GM19438 (cell line): ENCODE results near the gene RFC5.
"Not testable (repeated sequence)": the region's sequence is repeated elsewhere in the genome, so short reads cannot be mapped to it uniquely, and the experiment has no call there.

Source experiments
- ATAC-seq: cut with Tn5 transposase; IDR thresholded peaks from one replicate; pipeline ENCODE4 v1.9.1; 2021; ENCODE audit warnings: low read depth; ENCODE audit not compliant: unreplicated experiment

Gene RFC5, protein sequence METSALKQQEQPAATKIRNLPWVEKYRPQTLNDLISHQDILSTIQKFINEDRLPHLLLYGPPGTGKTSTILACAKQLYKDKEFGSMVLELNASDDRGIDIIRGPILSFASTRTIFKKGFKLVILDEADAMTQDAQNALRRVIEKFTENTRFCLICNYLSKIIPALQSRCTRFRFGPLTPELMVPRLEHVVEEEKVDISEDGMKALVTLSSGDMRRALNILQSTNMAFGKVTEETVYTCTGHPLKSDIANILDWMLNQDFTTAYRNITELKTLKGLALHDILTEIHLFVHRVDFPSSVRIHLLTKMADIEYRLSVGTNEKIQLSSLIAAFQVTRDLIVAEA

DNA sequence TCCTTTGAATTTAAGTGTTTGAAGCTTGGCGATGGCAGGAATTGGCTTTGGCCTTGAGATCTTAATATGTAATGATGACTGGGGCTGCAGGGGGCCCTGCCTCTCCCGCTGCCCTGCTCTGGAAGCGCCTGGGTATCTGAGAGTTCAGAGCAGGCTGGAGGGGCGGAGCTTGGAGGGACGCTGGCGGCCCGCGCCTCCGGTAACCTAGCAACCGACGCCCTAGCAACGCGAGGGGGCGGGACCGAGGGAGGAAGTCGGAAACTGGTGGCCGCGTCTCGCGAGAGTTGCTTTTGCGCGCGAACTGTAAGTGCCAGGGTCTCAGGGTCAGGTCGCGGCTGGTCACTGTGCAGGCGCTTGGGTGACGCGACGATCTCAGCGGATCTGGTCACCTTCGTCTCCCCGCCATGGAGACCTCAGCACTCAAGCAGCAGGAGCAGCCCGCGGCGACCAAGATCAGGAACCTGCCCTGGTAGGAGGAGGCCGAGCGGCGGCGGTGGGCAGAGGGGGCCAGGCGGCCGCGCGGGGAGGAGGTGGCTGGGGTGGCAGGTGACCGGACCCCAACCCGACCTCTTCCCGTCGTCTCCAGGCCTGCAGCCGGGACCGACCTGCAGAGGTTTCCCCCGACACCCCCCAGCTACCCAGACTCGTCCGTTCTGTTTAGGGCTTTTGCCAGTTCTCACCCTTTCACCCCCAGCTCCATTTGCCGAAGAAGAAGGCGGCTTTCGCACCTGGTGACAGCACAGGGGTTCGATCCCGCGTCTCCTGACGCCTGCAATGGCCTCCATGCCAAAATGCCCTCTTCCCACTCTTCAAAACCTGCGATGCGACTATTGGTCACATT lies at the start of gene RFC5:
RFC5 (plus strand) TSS at position 280 of the 841 bp plus-strand sequence; CDS start at position 405, 125 bp downstream.
- peak; percentile 98 for ATAC-seq

DNA sequence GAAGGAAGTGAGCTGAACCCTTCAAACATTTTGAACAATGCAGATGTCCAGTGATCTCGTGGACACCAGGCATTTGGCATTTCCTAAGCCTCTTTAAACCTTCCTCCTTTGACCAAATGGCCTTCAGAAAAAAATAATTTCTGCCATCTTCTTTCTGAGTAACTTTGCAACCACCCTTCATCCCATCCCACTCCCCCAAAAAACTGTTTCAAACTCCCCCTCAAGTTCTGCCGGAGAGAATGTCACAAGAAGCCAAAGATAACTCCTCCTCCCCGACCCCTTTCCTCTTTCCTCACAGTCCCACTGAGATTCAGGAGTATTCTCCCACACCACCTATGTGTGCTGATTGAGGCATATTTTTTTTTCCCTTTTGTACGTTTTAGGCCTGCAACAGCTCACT lies 49.5 kb upstream of the RFC5 start:
- ATAC-seq = no peak

DNA sequence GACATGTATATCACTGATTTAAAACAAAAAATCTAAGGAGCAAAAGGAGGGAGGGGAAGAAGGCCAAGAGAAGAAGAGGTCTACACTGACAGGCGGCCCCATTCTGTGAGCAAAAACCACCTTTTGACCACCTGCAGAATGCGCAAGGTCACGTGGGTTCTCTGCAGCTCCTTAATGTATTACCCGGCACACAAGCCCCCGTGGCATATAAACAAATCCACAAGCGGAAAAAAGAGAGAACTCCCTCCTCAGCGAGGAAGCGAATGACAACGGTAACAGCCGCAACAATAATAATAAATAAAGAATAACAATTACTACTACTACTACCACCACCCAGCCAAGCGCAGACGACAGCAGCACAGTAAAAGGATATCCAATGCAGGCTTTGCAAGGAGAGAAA lies 49.0 kb upstream of the RFC5 start:
- ATAC-seq = no peak

DNA sequence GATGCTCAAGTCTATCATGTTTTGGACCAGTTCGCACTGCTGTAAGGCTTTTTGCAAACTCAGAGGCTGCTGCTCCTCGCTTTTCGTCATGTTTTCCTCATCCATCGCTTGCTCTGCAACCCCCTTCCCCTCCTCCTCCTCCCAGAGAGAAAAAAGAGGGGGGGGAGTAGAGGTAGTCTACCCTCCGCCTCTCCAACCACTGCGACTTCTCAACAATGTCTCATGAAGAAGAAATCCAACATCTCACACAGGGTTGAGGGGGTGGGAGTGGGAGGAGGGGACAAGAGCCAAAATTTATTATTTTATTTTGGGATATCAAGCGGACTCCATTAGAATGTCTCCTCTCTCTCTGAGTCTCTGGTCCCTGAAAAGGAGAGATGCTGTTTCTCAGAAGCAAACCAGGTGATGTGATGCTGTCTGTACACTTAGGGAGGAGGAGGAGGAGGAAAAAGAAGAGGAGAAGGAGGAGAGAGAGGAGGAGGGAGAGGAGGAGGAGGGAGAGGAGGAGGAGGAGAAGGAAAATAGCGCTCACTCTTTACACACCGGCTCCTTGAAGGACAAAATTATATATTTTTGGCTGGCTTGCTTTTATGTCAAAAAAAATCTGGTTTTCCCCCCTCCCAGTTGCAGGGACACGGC lies 48.2 kb upstream of the RFC5 start:
- no peak for ATAC-seq

DNA sequence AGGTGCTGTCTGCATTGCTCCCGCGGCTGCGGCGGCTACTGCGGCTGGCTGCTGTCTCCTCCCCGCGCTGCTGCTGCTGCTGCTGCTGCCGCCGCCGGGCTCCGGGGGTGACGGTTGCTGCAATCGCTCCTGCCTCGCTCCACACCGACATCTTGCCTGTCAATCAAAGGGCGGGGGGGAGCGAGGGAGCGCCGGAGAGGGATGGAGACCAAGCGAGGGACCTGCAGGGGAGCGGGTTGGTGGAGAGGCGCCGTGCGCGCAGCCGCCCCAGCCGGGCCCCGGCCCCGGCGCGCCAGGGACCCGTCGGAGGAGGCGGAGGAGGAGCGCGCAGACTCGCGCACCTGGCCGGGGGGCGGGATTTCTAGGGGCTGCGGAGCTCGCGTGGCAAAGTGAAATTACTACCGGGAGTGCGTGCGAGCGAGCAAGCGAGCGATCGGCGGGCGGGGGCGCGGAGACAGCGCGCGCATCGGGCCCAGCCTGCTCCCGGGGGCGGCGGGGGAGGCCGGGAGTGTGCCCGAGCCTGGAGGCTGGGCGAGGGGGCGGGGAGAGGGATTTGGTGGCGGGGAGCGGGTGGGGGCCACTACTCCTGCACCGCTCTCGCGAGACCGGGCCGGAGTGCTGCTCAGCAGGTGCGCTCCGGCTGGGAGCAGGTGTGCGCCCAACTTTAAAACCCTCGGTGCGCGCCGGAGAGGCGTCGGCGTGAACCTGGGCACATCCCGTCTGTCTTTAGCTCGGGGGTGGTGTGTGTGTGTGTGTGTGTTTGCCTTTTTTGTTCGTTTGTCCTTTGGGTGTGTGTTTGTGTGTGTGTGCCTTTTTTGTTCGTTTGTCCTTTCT lies 47.5 kb upstream of the RFC5 start, which contains the start of gene KSR2:
KSR2 (minus strand) TSS at position 165 of the 834 bp plus-strand sequence. CDS start 735 bp downstream, outside the sequence.
- ATAC-seq = peak; percentile 71

DNA sequence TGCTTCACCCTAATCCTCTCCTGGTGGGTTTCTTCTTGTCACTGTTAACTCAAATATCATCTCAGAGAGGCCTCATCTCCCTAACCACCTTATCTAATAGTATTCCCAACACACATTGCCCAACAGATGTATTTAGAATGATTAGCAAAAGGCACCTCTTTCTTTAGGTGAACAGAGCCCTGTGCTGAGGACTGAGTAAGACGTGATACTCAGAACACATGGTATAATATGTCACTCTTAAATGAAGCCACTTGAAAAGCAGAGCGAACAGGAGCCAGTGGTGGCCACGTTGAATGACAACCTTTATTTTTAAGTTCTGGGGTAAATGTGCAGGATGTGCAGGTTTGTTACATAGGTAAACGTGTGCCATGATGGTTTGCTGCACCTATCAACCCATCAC lies 46.2 kb upstream of the RFC5 start:
- ATAC-seq = no peak

DNA sequence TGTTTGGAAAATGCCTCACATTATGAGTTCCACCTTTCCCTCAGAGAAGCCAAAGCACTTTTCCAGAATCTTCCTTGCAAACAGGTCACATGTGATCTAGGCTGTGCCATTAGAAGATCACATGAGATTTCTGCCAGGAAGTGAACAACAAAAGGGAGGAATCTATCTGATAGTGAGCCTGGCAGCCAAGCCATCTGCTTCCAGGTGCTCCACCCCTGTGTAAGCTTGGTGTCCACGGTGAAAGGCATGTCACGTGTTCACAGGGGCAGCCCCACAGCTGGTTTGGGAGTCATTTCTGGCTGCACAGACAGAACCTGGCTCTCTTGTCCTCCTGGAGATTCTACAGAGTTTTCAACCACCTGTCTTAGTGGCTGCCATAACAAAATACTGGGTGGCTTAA lies 44.2 kb upstream of the RFC5 start:
- ATAC-seq = no peak

DNA sequence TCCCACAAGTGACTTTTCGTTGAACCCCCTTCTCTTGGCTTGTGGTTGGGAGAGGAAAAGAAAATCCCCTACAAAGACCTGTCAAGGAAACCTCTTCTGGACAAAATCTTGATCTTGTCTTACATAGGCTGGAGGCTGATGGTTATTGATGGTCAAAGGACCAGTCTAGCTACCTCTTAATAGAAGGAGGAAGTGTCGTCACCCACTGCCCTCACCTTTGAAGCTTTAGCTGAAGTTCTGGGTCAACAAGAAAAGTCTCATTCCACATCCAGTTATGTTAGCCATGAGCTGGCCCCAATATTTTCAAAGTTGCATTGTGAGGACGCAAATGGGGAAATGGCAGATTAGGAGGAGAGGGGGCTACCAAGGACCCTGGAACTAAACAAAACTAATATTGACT lies 41.5 kb upstream of the RFC5 start:
- ATAC-seq = no peak

DNA sequence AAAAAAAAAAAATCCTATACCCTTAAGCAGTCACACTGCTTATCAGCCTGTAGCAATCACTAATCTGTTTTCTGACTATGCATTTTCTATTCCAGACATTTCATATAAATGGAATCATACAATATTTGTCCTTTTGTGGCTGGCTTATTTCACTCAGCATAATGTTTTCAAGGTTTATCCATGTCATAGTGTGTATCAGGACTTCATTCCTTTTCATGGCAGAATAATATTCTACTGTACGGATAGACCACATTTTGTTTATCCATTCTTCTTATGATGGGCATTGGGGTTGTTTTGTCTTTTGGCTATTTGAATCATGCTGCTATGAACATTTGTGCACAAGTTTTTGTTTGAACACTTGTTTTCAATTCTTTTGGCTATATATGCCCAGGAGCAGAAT lies 39.1 kb upstream of the RFC5 start:
- ATAC-seq = no peak

DNA sequence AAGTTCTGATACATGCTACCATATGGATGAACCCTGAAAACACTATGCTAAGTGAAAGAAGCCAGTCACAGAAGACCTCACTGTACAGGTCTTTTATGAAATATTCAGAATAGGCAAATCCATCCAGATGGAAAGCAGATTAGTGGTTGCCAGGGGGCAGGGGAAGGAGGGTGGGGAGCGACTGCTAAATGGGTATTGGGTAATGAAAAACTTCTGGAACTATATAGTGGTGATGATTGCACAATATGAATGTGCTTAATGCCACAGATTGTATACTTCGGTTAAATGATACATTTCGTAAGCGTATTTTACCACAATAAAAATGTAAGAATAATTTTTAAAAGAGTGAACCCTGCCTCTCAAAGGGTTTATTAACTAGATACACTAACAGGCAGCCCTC lies 35.9 kb upstream of the RFC5 start:
- ATAC-seq = no peak

DNA sequence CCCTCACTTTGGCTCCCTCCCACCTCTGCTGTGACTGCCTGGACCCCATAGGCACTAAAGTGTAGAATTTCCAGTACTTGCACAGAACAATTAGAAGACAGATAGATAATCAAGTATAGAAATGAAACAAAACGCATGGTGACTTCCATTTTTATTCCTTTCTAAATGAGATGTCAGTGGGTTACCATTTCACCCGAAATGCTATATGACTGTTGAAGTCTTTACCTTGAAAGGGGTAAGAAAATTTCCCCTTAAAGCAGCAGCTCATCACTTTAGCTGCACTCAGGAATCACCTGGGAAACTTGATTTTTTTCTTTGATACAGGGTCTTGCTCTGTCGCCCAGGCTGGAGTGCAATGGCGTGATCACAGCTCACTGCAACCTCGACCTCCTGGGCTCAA lies 35.2 kb upstream of the RFC5 start:
- ATAC-seq = no peak

DNA sequence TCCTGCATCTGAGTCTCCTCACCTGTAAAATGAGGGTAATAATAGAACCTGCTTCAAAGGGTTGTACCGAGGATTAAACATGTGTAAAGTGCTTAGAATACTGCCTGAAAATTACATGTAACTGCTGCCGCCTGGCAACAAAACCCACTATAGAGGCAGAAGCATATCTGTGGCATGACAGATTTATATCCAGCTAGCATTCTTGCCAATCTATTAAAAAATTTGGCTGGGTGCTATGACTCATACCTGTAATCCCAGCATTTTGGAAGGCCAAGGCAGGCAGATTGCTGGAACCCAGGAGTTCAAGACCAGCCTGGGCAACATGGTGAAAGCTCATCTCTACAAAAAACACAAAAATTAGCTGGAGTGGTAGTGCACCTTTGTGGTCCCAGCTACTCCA lies 31.3 kb upstream of the RFC5 start:
- ATAC-seq = no peak

DNA sequence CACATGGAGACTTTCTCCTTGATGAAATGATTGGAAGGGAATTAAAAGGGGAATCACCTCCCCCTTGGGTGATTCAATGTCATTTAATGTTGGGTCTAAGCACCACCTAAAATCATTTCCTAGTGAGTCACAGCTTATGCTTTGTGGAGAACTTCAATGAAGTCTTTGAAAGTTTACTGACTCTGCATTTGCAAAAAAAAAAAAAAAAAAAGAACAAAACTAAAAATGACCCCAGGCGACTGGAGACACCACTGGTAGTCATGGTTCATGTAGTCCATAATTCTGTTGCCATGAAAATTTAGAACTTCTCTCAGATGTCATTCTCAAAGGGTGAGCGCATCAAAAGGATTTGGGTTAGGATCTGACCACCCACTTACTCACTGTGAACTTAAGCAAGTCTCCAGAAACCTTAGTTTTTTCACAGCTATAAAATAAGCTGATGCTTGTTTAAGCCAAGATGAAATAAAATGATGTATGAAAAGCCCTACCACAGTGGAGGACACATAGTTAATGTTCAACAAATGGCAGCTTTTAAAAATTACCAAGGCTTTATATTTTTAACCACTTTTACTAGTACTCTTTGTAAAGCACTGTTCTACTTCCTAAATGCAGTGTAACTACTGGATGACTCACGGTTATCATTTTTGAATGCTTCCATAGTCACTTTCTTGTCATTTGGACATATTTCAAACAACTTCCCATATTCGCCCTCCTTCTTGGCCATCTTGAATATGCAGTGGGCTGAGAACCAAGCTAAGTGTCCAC lies 29.6 kb upstream of the RFC5 start:
- ATAC-seq = no peak

DNA sequence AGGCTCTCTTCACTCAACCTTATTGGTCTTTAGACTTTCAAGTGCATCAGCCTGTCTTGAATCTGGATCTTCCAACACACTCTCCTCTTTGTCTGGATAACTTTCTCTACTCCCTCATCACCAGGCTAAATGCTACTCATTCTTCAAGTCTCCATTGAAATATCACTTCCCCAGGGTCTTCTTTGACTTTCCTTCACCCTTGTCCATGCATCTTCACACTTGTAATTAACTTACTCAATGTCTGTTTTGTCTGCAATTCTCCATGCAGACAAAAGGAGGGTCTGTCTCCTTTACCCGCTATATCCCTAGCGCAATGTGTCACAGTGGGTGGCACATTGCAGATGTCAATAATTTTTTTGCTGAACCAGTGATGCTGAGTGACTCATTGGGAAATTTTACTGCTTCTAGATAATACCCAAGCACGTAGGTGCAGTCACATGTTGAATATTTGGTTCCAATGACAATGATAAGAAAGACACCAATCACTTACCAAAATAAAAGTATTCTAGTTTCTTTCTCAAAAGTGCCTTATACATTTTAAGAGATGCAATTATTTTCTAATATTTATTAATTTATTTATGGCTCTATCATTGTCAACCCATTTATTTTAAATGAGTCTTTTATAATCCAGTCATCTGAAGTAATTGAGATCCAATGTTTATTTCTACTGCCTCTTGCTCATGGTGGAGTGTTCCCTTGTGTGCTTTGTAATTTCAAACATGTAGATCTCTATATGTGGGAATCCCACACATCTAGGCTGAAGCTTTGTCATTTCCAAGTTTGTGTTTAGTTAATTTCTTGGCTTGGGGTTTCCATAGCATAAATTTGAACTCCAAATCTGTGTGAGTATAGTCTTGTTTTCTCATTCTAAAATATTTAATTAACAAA lies 21.7 kb upstream of the RFC5 start:
- no peak for ATAC-seq

DNA sequence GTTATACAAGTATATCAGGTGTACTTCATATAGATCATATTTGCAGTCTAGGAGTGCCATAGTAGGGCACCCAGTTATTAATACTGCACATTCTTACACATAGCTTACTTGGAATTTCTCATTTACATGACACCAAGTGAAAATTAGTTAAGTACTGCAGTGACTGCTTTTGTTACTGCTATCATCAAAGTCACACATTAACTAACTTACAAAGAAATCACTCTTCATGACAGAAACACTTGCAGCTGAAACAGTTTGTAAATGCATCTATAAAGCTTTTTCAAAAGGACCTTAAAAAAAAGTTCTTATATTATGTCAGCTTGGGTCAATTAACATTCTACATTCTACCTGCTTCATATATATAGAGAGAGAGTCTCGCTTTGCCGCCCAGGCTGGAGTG lies 17.8 kb upstream of the RFC5 start:
- ATAC-seq = no peak

DNA sequence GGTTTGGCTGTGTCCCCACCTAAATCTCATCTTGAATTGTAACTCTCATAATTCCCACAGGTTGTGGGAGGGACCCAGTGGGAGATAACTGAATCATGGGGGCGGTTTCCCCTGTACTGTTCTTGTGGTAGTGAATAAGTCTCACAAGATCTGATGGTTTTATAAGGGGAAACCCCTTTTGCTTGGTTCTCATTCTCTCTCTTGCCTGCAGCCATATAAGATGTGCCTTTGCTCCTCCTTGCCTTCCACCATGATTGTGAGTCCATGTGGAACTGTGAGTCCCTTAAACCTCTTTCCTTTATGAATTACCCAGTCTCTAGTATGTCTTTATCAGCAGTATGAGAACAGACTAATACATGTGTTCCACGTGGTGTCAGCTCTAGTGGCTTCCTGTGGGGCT lies 16.7 kb upstream of the RFC5 start:
- not testable (repeated sequence) for ATAC-seq

DNA sequence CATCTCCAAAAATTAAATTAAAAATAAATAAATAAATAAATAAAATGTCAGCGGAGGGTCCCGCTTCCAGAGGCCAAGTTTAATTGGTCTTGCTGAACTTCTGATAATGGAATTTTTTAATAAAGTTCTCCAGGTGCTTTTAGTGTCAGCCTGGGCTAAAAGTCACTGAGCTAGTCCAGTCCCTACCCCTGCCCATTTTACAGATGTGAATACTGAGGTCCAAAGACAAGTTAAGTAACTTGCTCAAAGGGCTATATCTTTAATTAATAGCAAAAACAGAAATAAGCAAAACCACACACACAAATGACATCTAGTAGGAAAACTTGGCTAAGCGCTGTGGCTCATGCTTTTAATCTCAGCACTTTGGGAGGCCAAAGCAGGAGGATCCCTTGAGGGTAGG lies 5.6 kb upstream of the RFC5 start:
- ATAC-seq = no peak

DNA sequence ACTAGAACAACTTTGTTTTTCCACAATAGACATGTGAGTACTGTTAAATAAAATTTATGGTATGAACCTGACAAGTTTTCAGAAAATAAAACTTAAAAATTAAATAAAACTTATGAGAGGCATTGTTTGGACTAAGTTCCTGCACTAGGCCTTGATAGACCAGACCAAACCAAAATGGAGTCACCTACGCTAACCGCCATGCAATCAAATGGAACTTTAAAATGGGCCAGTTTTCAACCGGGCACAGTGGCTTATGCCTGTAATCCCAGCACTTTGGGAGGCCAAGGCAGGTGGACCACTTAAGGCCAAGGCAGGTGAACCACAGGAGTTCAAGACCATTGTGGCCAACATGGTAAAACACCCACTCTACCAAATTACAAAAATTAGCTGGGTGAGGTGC lies 5.1 kb upstream of the RFC5 start:
- ATAC-seq = no peak

DNA sequence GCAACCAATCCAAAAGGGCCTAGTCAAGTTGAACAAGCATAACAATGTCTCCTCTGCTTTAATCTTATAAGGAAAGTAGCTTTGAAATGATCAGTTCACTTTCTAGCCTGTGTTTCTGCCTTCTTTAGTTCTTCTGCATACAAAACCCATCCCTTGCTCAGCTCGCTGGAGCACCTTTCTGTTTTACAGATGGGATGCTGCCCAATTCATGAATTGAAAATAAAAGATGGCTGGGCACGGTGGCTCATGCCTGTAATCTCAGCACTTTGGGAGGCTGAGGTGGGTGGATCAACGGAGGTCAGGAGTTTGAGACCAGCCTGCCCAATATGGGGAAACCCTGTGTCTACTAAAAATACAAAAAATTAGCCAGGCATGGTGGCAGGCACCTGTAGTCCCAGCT lies 4.5 kb upstream of the RFC5 start:
- ATAC-seq = no peak
